Liver (tissue), 9 donors: Measurements from ENCODE around the gene DOK6. TPM values are rescaled to one million over a fixed set of nuclear protein-coding genes. Genes with fewer than 3 reads are reported as not detected.

Source experiments
- DNase-seq: peaks from one replicate; pipeline ENCODE4 v3.0.0-alpha.2; 2017; ENCODE audit warnings: low spot score
- H3K27ac ChIP-seq, 2 donors: one replicate each; pipeline ENCODE4 v1.7.0; 2013; ENCODE audit warnings: inconsistent platforms in 2 of 2, low read length in 2 of 2, control low read depth in 1 of 2, low read depth in 1 of 2, mild to moderate bottlenecking in 1 of 2
- H3K27me3 ChIP-seq, 4 donors: one replicate each; pipeline versions ENCODE4 v1.6.1 to v1.7.0; 2013; ENCODE audit warnings: low read length in 3 of 4, inconsistent platforms in 1 of 4, mild to moderate bottlenecking in 1 of 4, moderate library complexity in 1 of 4; ENCODE audit not compliant: control insufficient read depth in 4 of 4, insufficient read depth in 4 of 4
- H3K36me3 ChIP-seq, 4 donors: one replicate each; pipeline versions ENCODE4 v1.6.1 to v1.7.0; 2013; ENCODE audit warnings: low read length in 3 of 4, mild to moderate bottlenecking in 3 of 4, low read depth in 1 of 4, moderate library complexity in 1 of 4; ENCODE audit not compliant: control insufficient read depth in 4 of 4, insufficient read depth in 3 of 4
- H3K4me1 ChIP-seq, 4 donors: one replicate each; pipeline versions ENCODE4 v1.6.1 to v1.7.0; 2013; ENCODE audit warnings: low read length in 3 of 4, mild to moderate bottlenecking in 3 of 4, moderate library complexity in 1 of 4; ENCODE audit not compliant: control insufficient read depth in 4 of 4, insufficient read depth in 4 of 4
- H3K4me3 ChIP-seq, 3 donors: one replicate each; pipeline versions ENCODE4 v1.6.1 to v1.7.0; 2013; ENCODE audit warnings: low read length in 3 of 3, control low read depth in 1 of 3, low read depth in 1 of 3, mild to moderate bottlenecking in 1 of 3
- H3K9ac ChIP-seq, 2 donors: one replicate each; pipeline ENCODE4 v1.7.0; 2013; ENCODE audit warnings: low read length in 2 of 2, mild to moderate bottlenecking in 2 of 2, moderate library complexity in 2 of 2, control low read depth in 1 of 2, low read depth in 1 of 2
- H3K9me3 ChIP-seq, 4 donors: one replicate each; pipeline versions ENCODE4 v1.6.1 to v1.7.0; 2013; ENCODE audit warnings: low read length in 3 of 4; ENCODE audit not compliant: control insufficient read depth in 4 of 4
- ATF3 ChIP-seq: IDR thresholded peaks from 2 replicates; pipeline ENCODE4 v1.6.1; 2016; ENCODE audit warnings: antibody characterized with exemption
- EGR1 ChIP-seq, 2 donors: IDR thresholded peaks; 2 replicates each; pipeline ENCODE4 v1.6.1; 2016 to 2018; ENCODE audit warnings: antibody characterized with exemption in 2 of 2, low read depth in 2 of 2
- FOXA1 ChIP-seq: IDR thresholded peaks from 2 replicates; pipeline ENCODE4 v1.6.1; 2016; ENCODE audit warnings: antibody characterized with exemption
- FOXA2 ChIP-seq: IDR thresholded peaks from 2 replicates; pipeline ENCODE4 v1.6.1; 2016; ENCODE audit warnings: antibody characterized with exemption
- GABPA ChIP-seq, 2 donors: IDR thresholded peaks in 1 of 2; conservative IDR thresholded peaks in 1 of 2; 2 replicates each; pipeline ENCODE4 v1.6.1; 2016; ENCODE audit warnings: antibody characterized with exemption in 2 of 2, mild to moderate bottlenecking in 1 of 2, moderate library complexity in 1 of 2
- HNF4A ChIP-seq, 2 donors: conservative IDR thresholded peaks; 2 replicates each; pipeline ENCODE4 v1.6.1; 2016; ENCODE audit warnings: antibody characterized with exemption in 2 of 2, mild to moderate bottlenecking in 2 of 2
- HNF4G ChIP-seq: IDR thresholded peaks from 2 replicates; pipeline ENCODE4 v1.6.1; 2016; ENCODE audit warnings: antibody characterized with exemption
- JUND ChIP-seq, 2 donors: IDR thresholded peaks; 2 replicates each; pipeline ENCODE4 v1.6.1; 2016; ENCODE audit warnings: antibody characterized with exemption in 2 of 2
- MAX ChIP-seq: IDR thresholded peaks from 2 replicates; pipeline ENCODE4 v1.6.1; 2016; ENCODE audit warnings: antibody characterized with exemption
- NR2F2 ChIP-seq: IDR thresholded peaks from 2 replicates; pipeline ENCODE4 v1.6.1; 2016; ENCODE audit warnings: antibody characterized with exemption
- RAD21 ChIP-seq, 2 donors: IDR thresholded peaks; 2 replicates each; pipeline ENCODE4 v1.6.1; 2016; ENCODE audit warnings: antibody characterized with exemption in 2 of 2, mild to moderate bottlenecking in 2 of 2
- RXRA ChIP-seq, 2 donors: IDR thresholded peaks; 2 replicates each; pipeline ENCODE4 v1.6.1; 2017 to 2018; ENCODE audit warnings: antibody characterized with exemption in 2 of 2, mild to moderate bottlenecking in 1 of 2
- SP1 ChIP-seq: IDR thresholded peaks from 2 replicates; pipeline ENCODE4 v1.6.1; 2018; ENCODE audit warnings: antibody characterized with exemption, mild to moderate bottlenecking
- YY1 ChIP-seq: IDR thresholded peaks from 2 replicates; pipeline ENCODE4 v1.6.1; 2016; ENCODE audit warnings: antibody characterized with exemption, mild to moderate bottlenecking
- WGBS: extraction: QIAGEN DNeasy Blood & Tissue Kit; methylation state at CpG from one replicate; pipeline ENCODE4 v1.1.7; 2013; 5-methylcytosine and 5-hydroxymethylcytosine counted together
- polyA plus RNA-seq, 2 donors: library from polyadenylated mRNA; stranded (reverse) in 1 of 2; unstranded in 1 of 2; fragments of 200-250 nt in 1 of 2; fragments of >200 nt in 1 of 2; fragmentation: Nextera tagmentation in 1 of 2; extraction: Ambion mirVana in 1 of 2; gene quantifications; one replicate each; pipeline versions ENCODE4 v1.2.1 to v1.2.3, GENCODE V29; 2013 to 2015
- total RNA-seq, 2 donors: library from RNA; depleted of rRNA; stranded (reverse); fragments of >200 nt; gene quantifications; one replicate each; pipeline ENCODE4 v1.2.3, GENCODE V29; 2014
- TF ChIP-seq, protein P1 (sequence below): IDR thresholded peaks from 2 replicates; pipeline ENCODE4 v1.6.1; 2016; ENCODE audit warnings: antibody characterized with exemption, mild to moderate bottlenecking
- TF ChIP-seq, protein P2 (sequence below): fragments of 150-350 bp; IDR thresholded peaks from 2 replicates; pipeline ENCODE4 v1.5.1; 2017; ENCODE audit warnings: improper control_type of control experiment, low read depth, low read length; ENCODE audit not compliant: missing input control
- TF ChIP-seq, protein P3 (sequence below): IDR thresholded peaks from 2 replicates; pipeline ENCODE4 v1.6.1; 2016; ENCODE audit warnings: antibody characterized with exemption
- donor health status: healthy.
- donor health status: healthy.
- donor health status: healthy.
- donor health status: healthy.
- donor health status: healthy.

The DOK6 gene
- total and polyA plus RNA-seq, 4 donors, result 0.08 to 1.1 (median 0.67) TPM

- TF ChIP-seq JUND (IDR thresholded peaks at IDR 0.05) (no peak), ATF3 (no peak), HNF4A (conservative IDR thresholded peaks at IDR 0.05) (no peak), FOXA2 (no peak), MAX (no peak), HNF4G (no peak)
Measured at GRCh38 chr18:69411199-69411598, 10.5 kb downstream of the DOK6 start (continued).

GRCh38 chr18:69414184-69414583, 13.5 kb downstream of the DOK6 start:
- Histone ChIP-seq H3K27ac (no peak overlapping the region), H3K36me3 (no peaks in the 10 kb centered on the region), H3K9ac (no peak overlapping the region), H3K9me3 (no peaks in the 10 kb centered on the region), H3K4me3 (no peak overlapping the region), H3K4me1 (no peaks in the 10 kb centered on the region), H3K27me3 (no peaks in the 10 kb centered on the region)
- WGBS, result 86% methylated on average over 1 of the region's 1 CpG
- TF ChIP-seq HNF4G (no peak), GABPA (IDR thresholded peaks at IDR 0.05 in 1 of 2, conservative IDR thresholded peaks at IDR 0.05 in 1 of 2) (no peak)
- TF ChIP-seq, protein P1, sequence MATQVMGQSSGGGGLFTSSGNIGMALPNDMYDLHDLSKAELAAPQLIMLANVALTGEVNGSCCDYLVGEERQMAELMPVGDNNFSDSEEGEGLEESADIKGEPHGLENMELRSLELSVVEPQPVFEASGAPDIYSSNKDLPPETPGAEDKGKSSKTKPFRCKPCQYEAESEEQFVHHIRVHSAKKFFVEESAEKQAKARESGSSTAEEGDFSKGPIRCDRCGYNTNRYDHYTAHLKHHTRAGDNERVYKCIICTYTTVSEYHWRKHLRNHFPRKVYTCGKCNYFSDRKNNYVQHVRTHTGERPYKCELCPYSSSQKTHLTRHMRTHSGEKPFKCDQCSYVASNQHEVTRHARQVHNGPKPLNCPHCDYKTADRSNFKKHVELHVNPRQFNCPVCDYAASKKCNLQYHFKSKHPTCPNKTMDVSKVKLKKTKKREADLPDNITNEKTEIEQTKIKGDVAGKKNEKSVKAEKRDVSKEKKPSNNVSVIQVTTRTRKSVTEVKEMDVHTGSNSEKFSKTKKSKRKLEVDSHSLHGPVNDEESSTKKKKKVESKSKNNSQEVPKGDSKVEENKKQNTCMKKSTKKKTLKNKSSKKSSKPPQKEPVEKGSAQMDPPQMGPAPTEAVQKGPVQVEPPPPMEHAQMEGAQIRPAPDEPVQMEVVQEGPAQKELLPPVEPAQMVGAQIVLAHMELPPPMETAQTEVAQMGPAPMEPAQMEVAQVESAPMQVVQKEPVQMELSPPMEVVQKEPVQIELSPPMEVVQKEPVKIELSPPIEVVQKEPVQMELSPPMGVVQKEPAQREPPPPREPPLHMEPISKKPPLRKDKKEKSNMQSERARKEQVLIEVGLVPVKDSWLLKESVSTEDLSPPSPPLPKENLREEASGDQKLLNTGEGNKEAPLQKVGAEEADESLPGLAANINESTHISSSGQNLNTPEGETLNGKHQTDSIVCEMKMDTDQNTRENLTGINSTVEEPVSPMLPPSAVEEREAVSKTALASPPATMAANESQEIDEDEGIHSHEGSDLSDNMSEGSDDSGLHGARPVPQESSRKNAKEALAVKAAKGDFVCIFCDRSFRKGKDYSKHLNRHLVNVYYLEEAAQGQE, result no peak
- DNase-seq, result no peak

DNA sequence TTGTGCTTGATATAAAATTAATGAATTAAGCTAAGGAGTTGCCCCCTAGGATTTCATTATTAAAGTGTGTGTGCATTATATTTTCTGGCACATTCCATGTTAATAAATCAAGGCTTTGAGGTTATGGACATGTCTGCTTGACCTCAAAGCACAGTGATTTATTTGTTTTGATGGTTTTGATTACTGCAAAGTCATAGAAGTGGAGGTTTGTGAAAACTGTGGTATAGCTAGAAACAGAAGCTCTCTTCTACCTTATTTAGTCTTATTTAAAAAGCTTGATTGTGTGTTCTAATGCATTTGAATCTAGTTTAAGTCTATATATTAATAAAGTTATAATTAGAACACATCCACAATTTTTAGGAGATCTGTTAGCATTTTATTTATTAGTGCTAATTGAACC, 32.2 kb downstream of the DOK6 start:
- H3K4me1 ChIP-seq, result no peaks in the 10 kb centered on the region
- H3K4me3 ChIP-seq, result no peak overlapping the region
- H3K36me3 ChIP-seq, result no peaks in the 10 kb centered on the region
- TF ChIP-seq YY1, result no peak
- no peak for TF ChIP-seq RXRA (IDR thresholded peaks at IDR 0.05)
- TF ChIP-seq HNF4G, result no peak
- TF ChIP-seq FOXA1, result no peak
- TF ChIP-seq ATF3, result no peak
- no peak for TF ChIP-seq MAX
- no peak for TF ChIP-seq EGR1 (IDR thresholded peaks at IDR 0.05; ENCODE audit: low read depth in 2 of 2)
- TF ChIP-seq GABPA (IDR thresholded peaks at IDR 0.05 in 1 of 2, conservative IDR thresholded peaks at IDR 0.05 in 1 of 2), result no peak
- no peak for TF ChIP-seq RAD21 (IDR thresholded peaks at IDR 0.05)
- TF ChIP-seq NR2F2, result no peak
- TF ChIP-seq JUND (IDR thresholded peaks at IDR 0.05), result no peak
- TF ChIP-seq HNF4A (conservative IDR thresholded peaks at IDR 0.05), result no peak
- TF ChIP-seq, protein P2, sequence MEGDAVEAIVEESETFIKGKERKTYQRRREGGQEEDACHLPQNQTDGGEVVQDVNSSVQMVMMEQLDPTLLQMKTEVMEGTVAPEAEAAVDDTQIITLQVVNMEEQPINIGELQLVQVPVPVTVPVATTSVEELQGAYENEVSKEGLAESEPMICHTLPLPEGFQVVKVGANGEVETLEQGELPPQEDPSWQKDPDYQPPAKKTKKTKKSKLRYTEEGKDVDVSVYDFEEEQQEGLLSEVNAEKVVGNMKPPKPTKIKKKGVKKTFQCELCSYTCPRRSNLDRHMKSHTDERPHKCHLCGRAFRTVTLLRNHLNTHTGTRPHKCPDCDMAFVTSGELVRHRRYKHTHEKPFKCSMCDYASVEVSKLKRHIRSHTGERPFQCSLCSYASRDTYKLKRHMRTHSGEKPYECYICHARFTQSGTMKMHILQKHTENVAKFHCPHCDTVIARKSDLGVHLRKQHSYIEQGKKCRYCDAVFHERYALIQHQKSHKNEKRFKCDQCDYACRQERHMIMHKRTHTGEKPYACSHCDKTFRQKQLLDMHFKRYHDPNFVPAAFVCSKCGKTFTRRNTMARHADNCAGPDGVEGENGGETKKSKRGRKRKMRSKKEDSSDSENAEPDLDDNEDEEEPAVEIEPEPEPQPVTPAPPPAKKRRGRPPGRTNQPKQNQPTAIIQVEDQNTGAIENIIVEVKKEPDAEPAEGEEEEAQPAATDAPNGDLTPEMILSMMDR, result no peak
- TF ChIP-seq SP1, result no peak
- no peak for TF ChIP-seq FOXA2
- TF ChIP-seq, protein P3, sequence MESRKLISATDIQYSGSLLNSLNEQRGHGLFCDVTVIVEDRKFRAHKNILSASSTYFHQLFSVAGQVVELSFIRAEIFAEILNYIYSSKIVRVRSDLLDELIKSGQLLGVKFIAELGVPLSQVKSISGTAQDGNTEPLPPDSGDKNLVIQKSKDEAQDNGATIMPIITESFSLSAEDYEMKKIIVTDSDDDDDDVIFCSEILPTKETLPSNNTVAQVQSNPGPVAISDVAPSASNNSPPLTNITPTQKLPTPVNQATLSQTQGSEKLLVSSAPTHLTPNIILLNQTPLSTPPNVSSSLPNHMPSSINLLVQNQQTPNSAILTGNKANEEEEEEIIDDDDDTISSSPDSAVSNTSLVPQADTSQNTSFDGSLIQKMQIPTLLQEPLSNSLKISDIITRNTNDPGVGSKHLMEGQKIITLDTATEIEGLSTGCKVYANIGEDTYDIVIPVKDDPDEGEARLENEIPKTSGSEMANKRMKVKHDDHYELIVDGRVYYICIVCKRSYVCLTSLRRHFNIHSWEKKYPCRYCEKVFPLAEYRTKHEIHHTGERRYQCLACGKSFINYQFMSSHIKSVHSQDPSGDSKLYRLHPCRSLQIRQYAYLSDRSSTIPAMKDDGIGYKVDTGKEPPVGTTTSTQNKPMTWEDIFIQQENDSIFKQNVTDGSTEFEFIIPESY, result no peak
- no peak overlapping the region for H3K9ac ChIP-seq
- no peaks in the 10 kb centered on the region for H3K27me3 ChIP-seq
- DNase-seq, result no peak
- H3K27ac ChIP-seq, result no peak overlapping the region
- H3K9me3 ChIP-seq, result no peaks in the 10 kb centered on the region
